HG03520 (cell line): ENCODE results near the gene PDGFD.
"Not testable (repeated sequence)": the region's sequence is repeated elsewhere in the genome, so short reads cannot be mapped to it uniquely, and the experiment has no call there.

Source experiments
- ATAC-seq: cut with Tn5 transposase; IDR thresholded peaks from one replicate; pipeline ENCODE4 v1.9.1; 2021; ENCODE audit warnings: mild to moderate bottlenecking, moderate library complexity; ENCODE audit not compliant: unreplicated experiment

Gene PDGFD

GRCh38 chr11:104057908-104058307 lies 106.0 kb downstream of the PDGFD start:
- no peak for ATAC-seq

- no peak for ATAC-seq
Measured at GRCh38 chr11:104055596-104055995, 108.4 kb downstream of the PDGFD start.

GRCh38 chr11:104054911-104055529 lies 108.9 kb downstream of the PDGFD start:
- ATAC-seq, result no peak

- no peak for ATAC-seq
Measured at GRCh38 chr11:104053743-104054478, 110.0 kb downstream of the PDGFD start.

GRCh38 chr11:104051778-104052177 lies 112.2 kb downstream of the PDGFD start:
- no peak for ATAC-seq

GRCh38 chr11:104049116-104049515 lies 114.8 kb downstream of the PDGFD start:
- no peak for ATAC-seq

- not testable (repeated sequence) for ATAC-seq
Measured at GRCh38 chr11:104046858-104047257, 117.1 kb downstream of the PDGFD start.

- no peak for ATAC-seq
Measured at GRCh38 chr11:104046331-104046730, 117.6 kb downstream of the PDGFD start.

- ATAC-seq, result no peak
Measured at GRCh38 chr11:104043678-104044239, 120.2 kb downstream of the PDGFD start.

- no peak for ATAC-seq
Measured at GRCh38 chr11:104043142-104043541, 120.8 kb downstream of the PDGFD start.

- no peak for ATAC-seq
Measured at GRCh38 chr11:104041792-104042191, 122.2 kb downstream of the PDGFD start.

- ATAC-seq, result no peak
Measured at GRCh38 chr11:104036995-104037394, 127.0 kb downstream of the PDGFD start.

- no peak for ATAC-seq
Measured at GRCh38 chr11:104036588-104036987, 127.4 kb downstream of the PDGFD start, which contains the start of gene DDI1. DDI1 (plus strand) TSS chr11:104036640; CDS start chr11:104036823, 183 bp downstream.

- no peak for ATAC-seq
Measured at GRCh38 chr11:104033561-104033960, 130.4 kb downstream of the PDGFD start.

- ATAC-seq, result no peak
Measured at GRCh38 chr11:104033134-104033533, 130.8 kb downstream of the PDGFD start.

- no peak for ATAC-seq
Measured at GRCh38 chr11:104028476-104029263, 135.3 kb downstream of the PDGFD start.

GRCh38 chr11:104024572-104024971 lies 139.4 kb downstream of the PDGFD start:
- no peak for ATAC-seq

- peak; percentile 91 for ATAC-seq
Measured at GRCh38 chr11:104015649-104016415, 148.1 kb downstream of the PDGFD start.

GRCh38 chr11:104011044-104011443 lies 152.9 kb downstream of the PDGFD start:
- no peak for ATAC-seq

- ATAC-seq, result no peak
Measured at GRCh38 chr11:104009744-104010143, 154.2 kb downstream of the PDGFD start.
